GM12891 (cell line): ENCODE results near the gene APLN.

Experiments
- DNase-seq: peaks from one replicate; pipeline ENCODE4 v3.0.0; 2011; ENCODE audit warnings: low spot score; ENCODE audit not compliant: insufficient read length
- FAIRE-seq: peaks from 2 replicates; lab custom pipeline; 2011; peaks lifted over from hg19 to GRCh38; lab: Jason Lieb, UNC
- PAX5 ChIP-seq: IDR thresholded peaks from 2 replicates; pipeline ENCODE4 v1.6.1; 2011; ENCODE audit warnings: low read length, moderate library complexity, mild to moderate bottlenecking; ENCODE audit not compliant: insufficient read depth, severe bottlenecking
- POLR2A ChIP-seq: IDR thresholded peaks from 2 replicates; pipeline ENCODE4 v1.6.1; 2011; ENCODE audit warnings: low read depth, low read length, control low read depth
- POLR2AphosphoS5 ChIP-seq: IDR thresholded peaks from 2 replicates; pipeline ENCODE4 v1.6.1; 2011; ENCODE audit warnings: low read depth, low read length, control low read depth
- POU2F2 ChIP-seq: IDR thresholded peaks from 2 replicates; pipeline ENCODE4 v1.6.1; 2011; ENCODE audit warnings: low read depth, mild to moderate bottlenecking, control low read depth, low read length, moderate library complexity
- SPI1 ChIP-seq: IDR thresholded peaks from 2 replicates; pipeline ENCODE4 v1.6.1; 2011; ENCODE audit warnings: low read depth, low read length, control low read depth
- TAF1 ChIP-seq: IDR thresholded peaks from 2 replicates; pipeline ENCODE4 v1.6.1; 2011; ENCODE audit warnings: low read depth, low read length, control low read depth

Gene APLN

DNA sequence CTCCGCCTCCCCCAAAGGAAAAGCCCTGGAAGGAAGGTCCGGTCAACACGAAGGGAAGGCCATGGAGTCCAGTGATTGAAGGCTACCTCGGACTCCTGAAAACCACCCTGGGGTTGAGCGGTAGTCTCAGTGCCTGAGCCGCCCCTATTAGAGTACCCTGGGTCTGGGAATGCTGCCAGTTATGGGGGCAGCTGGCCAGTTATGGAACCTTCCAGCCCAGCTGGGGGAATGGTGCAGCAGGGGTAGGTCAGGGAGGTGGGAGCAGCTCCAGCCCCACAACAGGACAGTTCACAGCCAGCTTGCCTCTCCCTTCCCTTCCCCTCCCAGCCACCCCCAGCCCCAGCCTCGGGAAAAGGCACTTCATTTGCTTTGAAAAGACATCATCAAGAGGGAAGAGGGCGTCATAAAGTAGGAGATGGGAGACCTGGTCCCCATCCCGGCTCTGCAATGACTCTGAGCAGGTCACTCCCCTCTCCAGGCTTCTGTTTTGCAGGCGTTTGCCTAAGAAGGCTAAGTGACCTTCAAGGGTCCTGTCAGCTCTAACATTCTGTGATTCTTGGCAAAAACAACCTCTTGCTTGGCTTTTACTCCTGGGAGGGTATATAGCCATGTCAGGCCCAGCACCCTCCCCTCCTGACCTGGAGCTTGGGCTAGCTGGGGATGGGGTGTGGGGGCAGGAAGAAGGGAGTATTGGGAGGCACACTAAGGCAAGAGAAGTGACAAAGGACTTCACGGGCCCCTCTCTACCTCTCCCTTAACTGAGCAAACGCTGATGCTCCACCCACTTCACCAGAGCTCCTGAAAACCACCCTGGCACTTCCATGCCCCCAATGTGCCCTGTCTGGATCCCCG, 8.0 kb downstream of the APLN start:
- no peak for TF ChIP-seq TAF1
- no peak for TF ChIP-seq POLR2A
- TF ChIP-seq POLR2AphosphoS5 = no peak
- no peak for TF ChIP-seq POU2F2
- TF ChIP-seq PAX5 = no peak
- DNase-seq = no peak
- no peak for FAIRE-seq

DNA sequence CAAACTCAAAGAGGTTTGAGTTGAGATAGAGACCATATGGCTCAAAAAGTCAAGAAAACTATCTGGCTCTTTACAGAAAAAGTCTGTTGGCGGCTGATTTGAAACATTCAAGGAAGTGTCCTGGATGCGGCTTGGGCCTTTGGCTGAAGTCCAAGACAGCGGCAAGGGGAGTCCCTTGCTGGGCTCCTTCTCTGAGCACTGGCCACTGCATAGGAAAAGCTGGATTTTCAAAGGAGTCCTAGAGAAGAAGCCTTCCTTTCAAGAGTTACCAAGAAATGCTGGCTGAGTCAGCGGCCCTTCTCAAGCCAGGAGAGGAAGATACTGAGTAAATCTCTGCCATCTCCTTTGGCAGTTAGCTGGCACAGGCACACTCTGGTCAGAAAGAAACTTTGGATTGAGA, 12.1 kb downstream of the APLN start:
- no peak for DNase-seq
- TF ChIP-seq TAF1 (no peak), SPI1 (no peak), POLR2A (no peak), POU2F2 (no peak), PAX5 (no peak), POLR2AphosphoS5 (no peak)
- FAIRE-seq = no peak

DNA sequence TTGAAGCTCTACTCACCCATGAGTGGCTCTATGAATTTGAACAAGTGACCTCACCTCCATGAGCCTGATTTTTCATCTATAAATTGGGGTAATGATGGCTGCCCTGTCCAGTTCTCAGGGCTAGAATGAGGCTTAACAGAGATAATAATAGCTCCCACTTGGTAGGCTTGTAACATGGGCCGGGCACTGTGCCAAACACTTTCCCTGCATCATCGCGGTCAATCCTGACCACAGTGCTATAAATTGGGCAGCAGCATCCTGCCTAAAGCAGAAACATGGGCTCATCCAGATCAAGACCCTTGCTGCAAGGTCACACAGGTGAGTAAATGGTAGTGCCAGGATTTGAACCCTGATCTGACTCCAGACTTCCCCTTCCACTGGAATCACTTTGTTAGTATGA, 12.8 kb downstream of the APLN start:
- DNase-seq (no peak), FAIRE-seq (no peak)
- no peak for TF ChIP-seq PAX5
- no peak for TF ChIP-seq POLR2AphosphoS5
- no peak for TF ChIP-seq POLR2A
- TF ChIP-seq POU2F2 = no peak
- no peak for TF ChIP-seq SPI1
- TF ChIP-seq TAF1 = no peak

DNA sequence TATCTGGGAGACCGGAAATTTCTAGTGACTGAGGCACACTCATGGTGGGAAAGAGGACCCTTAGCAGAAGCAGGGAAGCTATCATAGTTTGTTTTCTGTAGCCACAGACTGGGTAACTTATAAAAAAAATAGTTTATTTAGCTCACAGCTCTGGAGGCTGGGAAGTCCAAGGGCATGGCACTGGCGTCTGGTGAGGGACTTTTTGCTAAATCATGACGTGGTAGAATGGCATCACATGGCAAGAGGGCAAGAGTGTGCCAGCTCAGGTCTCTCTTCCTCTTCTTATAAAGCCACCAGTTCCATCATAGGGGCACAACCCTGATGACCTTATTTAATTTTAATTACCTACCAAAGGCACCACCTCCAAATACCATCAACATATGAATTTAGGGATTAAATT, 13.3 kb downstream of the APLN start:
- no peak for TF ChIP-seq SPI1
- TF ChIP-seq POLR2A = no peak
- TF ChIP-seq POU2F2 = no peak
- no peak for TF ChIP-seq PAX5
- no peak for TF ChIP-seq POLR2AphosphoS5
- TF ChIP-seq TAF1 = no peak
- DNase-seq = no peak
- no peak for FAIRE-seq

DNA sequence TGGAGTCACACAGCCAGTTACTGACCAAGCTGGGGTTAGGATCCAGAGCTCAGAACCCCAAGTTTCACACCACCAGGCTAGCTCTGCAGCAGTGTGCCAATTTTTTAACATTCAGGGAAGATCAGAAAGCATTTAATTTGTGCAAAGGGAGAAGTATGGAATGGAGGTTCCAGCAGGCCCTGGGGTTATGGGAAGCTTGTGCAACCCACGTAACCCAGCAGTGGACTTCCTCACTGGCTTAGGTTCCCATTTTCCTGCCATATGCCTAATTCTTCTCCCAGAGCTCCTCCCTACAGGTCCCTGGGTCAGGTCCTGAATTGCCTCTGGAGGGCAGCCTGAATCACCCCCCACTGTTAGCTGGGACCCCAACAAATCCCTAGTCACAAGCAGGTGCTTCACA, 14.0 kb downstream of the APLN start:
- DNase-seq = no peak
- no peak for FAIRE-seq
- TF ChIP-seq SPI1 (no peak), PAX5 (no peak), TAF1 (no peak), POU2F2 (no peak), POLR2A (no peak)

DNA sequence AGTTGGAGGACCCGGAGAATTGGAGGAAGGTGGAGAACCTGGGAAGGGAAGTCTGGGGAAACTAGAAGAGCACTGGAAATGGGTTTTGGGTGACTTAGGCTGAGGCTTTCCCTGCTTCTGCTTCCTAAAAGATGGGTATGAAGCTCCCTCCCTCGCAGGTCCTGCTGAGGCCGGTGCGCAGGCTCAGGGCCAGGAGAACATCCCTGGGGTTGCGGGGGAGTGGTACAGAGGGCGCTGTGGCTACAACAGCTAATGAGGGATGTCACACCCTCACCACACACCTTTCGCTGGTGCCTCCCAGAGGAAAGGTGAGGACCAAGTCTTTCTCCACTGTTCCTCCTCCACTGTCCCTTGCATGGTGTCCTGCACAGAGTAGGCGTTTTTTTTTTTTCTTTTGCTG, 15.8 kb downstream of the APLN start:
- DNase-seq (no peak), FAIRE-seq (no peak)
- TF ChIP-seq POLR2A (no peak), PAX5 (no peak), SPI1 (no peak), POU2F2 (no peak), POLR2AphosphoS5 (no peak), TAF1 (no peak)

DNA sequence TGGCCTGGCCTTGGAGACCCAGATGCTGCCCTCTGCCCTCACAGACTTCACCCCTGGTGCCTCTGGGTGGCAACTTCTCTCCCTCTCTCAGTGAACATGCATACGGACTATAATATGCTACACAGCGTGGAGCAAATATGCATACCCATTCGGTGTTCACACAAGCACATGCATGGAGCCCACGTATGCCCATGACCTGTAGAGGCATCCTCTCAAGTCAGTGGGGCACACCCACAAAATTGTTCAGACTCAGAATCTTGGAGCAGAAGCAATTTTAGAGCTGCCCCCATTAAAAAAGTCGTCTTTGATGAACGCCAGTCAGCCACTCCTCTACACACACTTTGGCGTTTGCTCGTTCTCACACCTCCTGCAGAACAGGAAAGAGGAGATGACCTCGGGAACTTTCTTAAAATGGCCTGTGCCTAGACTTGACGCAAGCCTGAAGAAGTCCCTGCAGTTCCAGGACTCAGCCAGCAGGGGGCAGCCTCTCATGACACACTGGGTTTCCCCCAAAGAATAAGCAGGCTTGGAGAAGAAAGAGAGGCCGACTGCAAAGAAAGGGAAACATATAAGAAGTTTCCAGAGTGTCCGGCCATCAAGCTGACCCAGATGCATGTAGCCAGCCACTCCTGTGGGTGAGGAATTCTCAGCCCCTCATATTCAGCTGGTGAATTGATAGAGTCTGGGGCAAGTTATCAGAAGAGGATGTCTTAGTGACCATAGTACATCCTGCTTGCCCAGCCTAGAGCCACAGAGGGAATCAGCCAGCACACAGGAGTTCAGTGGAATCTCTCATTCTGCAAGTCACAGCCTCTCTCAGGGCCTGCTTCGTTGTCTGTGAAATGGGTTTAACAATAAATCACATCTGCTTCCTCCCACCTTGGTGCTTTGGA, 17.3 kb downstream of the APLN start:
- DNase-seq (no peak), FAIRE-seq (peak; percentile 85)
- no peak for TF ChIP-seq TAF1
- TF ChIP-seq POLR2A = no peak
- TF ChIP-seq SPI1 = no peak
- TF ChIP-seq PAX5 = no peak
- TF ChIP-seq POU2F2 = no peak
- TF ChIP-seq POLR2AphosphoS5 = no peak

DNA sequence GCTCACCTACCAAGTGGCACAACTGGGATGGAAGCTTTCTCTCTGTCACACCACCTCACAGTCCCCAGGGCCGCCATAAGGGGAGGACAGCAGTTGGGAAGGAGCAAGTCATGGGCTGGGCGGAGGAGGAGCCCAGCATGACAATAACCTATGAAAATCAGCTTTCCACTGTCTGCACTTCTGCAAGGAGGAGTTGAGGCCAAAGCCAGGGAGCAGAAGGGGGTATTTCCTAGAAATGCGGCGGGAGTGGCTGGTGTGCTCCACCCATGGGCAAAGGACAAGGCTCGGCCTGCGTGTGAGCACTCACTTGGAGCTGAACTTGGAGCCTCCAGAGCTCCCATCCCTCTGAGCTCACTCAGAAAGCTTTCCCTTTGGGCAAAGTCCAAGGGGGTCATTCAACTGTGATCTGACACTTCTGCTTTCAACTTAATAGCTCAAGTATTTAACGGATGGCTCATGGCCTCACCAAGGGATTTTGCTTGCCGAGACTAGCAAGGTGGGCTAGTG, 18.5 kb downstream of the APLN start:
- no peak for DNase-seq
- TF ChIP-seq SPI1 = no peak
- no peak for TF ChIP-seq POLR2A
- no peak for TF ChIP-seq POU2F2
- TF ChIP-seq POLR2AphosphoS5 = no peak
- TF ChIP-seq PAX5 = no peak
- TF ChIP-seq TAF1 = no peak
- no peak for FAIRE-seq

DNA sequence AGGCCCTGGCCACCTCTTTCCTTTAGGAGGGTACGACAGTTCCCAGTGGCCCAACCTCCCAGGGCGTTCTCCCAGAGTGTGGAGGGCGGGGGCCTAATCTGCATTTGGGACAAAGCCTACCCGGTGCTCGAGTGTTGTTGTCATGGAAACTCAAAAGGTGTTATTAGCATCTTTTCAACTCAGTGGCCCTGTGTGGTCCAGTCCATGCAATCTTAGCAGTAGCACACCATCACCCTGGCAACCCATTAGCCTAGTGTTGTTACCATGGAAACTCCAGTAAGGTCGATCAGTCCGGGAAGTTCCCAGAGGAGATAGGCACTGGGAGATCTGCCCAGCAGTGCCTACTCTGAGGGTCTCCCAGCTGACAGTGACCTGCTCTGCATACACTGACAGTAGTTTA, 20.2 kb downstream of the APLN start:
- FAIRE-seq = no peak

More for the DNA sequence above, 20.2 kb downstream of the APLN start:
- DNase-seq = no peak
- no peak for TF ChIP-seq TAF1
- no peak for TF ChIP-seq POLR2A
- TF ChIP-seq PAX5 = no peak
- no peak for TF ChIP-seq SPI1
- TF ChIP-seq POU2F2 = no peak
- TF ChIP-seq POLR2AphosphoS5 = no peak
